ENCODE data around the gene C1orf146.
"Not testable (repeated sequence)": the region's sequence is repeated elsewhere in the genome, so short reads cannot be mapped to it uniquely, and the experiment has no call there.

C1orf146 gene

GRCh38 chr1:92259350-92259749, 41.6 kb downstream of the C1orf146 start:
- DNase-seq (ENCODE audit: low read depth): no peak
- H3K4me3 ChIP-seq (ENCODE audit: low read depth, low read length): no peak overlapping the region

GRCh38 chr1:92262516-92262915, 44.8 kb downstream of the C1orf146 start:
- DNase-seq (ENCODE audit: low read depth): no peak
- no peak overlapping the region for H3K4me3 ChIP-seq (ENCODE audit: low read depth, low read length)

GRCh38 chr1:92273039-92273438, 55.3 kb downstream of the C1orf146 start:
- DNase-seq (ENCODE audit: low read depth): no peak
- no peak overlapping the region for H3K4me3 ChIP-seq (ENCODE audit: low read depth, low read length)

- no peak overlapping the region for H3K4me3 ChIP-seq (ENCODE audit: low read depth, low read length)
- no peak for DNase-seq (ENCODE audit: low read depth)
Measured at GRCh38 chr1:92274939-92275338, 57.2 kb downstream of the C1orf146 start.

GRCh38 chr1:92276082-92276481, 58.4 kb downstream of the C1orf146 start:
- H3K4me3 ChIP-seq (ENCODE audit: low read depth, low read length): no peak overlapping the region
- DNase-seq (ENCODE audit: low read depth): no peak

- no peak overlapping the region for H3K4me3 ChIP-seq (ENCODE audit: low read depth, low read length)
- DNase-seq (ENCODE audit: low read depth): peak; percentile 37
Measured at GRCh38 chr1:92277105-92277723, 59.5 kb downstream of the C1orf146 start.

GRCh38 chr1:92279781-92280180, 62.1 kb downstream of the C1orf146 start:
- DNase-seq (ENCODE audit: low read depth); H3K4me3 ChIP-seq (ENCODE audit: low read depth, low read length): not testable (repeated sequence)

- H3K4me3 ChIP-seq (ENCODE audit: low read depth, low read length); DNase-seq (ENCODE audit: low read depth): not testable (repeated sequence)
Measured at GRCh38 chr1:92281411-92281810, 63.7 kb downstream of the C1orf146 start.

- H3K4me3 ChIP-seq (ENCODE audit: low read depth, low read length): no peak overlapping the region
- DNase-seq (ENCODE audit: low read depth): no peak
Measured at GRCh38 chr1:92291372-92291999, 73.8 kb downstream of the C1orf146 start.

Data from skeletal muscle cell (primary cell).